ENCODE data around the gene FARS2. TPM values are rescaled to one million over a fixed set of nuclear protein-coding genes. Genes with fewer than 3 reads are reported as not detected.
A peak's percentile ranks its signal among the peaks of the same experiment; 100 is the strongest.

Gene FARS2
- total and polyA plus RNA-seq, 9 of the 15 experiments (the other 6 are each of a cell fraction or from before 2014, with no cell fraction given) = 16.5 to 62.2 (median 27.0) TPM

- TF ChIP-seq TAF7 (tag; IDR thresholded peaks at IDR 0.05) = no peak
- TF ChIP-seq SRSF7 (optimal IDR thresholded peaks at IDR 0.05; ENCODE audit: low read depth, low read length) = no peak
- no peak for TF ChIP-seq ZBTB1 (CRISPR knock-in tag; IDR thresholded peaks at IDR 0.05; ENCODE audit: borderline replicate concordance, low read depth)
- TF ChIP-seq NELFE (IDR thresholded peaks at IDR 0.05; ENCODE audit: insufficient read depth, insufficient read length) = no peak
- TF ChIP-seq FOXK2 (conservative IDR thresholded peaks at IDR 0.05 in 1 of 2, IDR thresholded peaks at IDR 0.05 in 1 of 2; ENCODE audit: low read depth in 2 of 2) = no peak
- TF ChIP-seq ZNF134 (CRISPR knock-in tag; conservative IDR thresholded peaks at IDR 0.05) = no peak
- no peak for TF ChIP-seq MBD2 (IDR thresholded peaks at IDR 0.05; ENCODE audit: borderline replicate concordance, low read depth)
- no peak for TF ChIP-seq ZKSCAN3 (CRISPR knock-in tag; IDR thresholded peaks at IDR 0.05)
- TF ChIP-seq ZNF398 (CRISPR knock-in tag; IDR thresholded peaks at IDR 0.05) = no peak
Observed at GRCh38 chr6:5664149-5664548, 402.8 kb downstream of the FARS2 start (continued).

GRCh38 chr6:5665173-5665572 is 403.9 kb downstream of the FARS2 start:
- H3K9me1 ChIP-seq (ENCODE audit: control insufficient read depth, insufficient read depth, low read length) = no peaks in the 10 kb centered on the region
- ATAC-seq = no peak
- 72% methylated on average over 8 of the region's 8 CpGs for WGBS (ENCODE audit: insufficient coverage, low coverage, missing lambda C conversion rate)
- CTCF ChIA-PET (ENCODE audit: low intra/inter-chr PET ratio) = no interaction called here
- no peaks in the 10 kb centered on the region for H4K20me1 ChIP-seq (replicated peaks; ENCODE audit: control insufficient read depth, insufficient read depth, low read length)
- no peak for DNase-seq (ENCODE audit: extremely low read depth in 1 of 4, low spot score in 3 of 4)
- H3K9me3 ChIP-seq (replicated peaks; ENCODE audit: control insufficient read depth, insufficient read depth, low read depth, low read length) = no peaks in the 10 kb centered on the region
- POLR2A ChIA-PET = interaction anchor here (1.0 kb wide), 1 partner anchor 10 kb away, joined by 3 read pairs; no protein-coding TSS in a partner anchor
- BruUV-seq (replicated peaks) = no TSS peak
- H3K79me2 ChIP-seq (ENCODE audit: control insufficient read depth, insufficient read depth, low read length) = no peaks in the 10 kb centered on the region
- no peak overlapping the region for H2AFZ ChIP-seq (ENCODE audit: low read depth, low read length)
- no peak overlapping the region for H3K4me3 ChIP-seq
- no peak overlapping the region for H3K27ac ChIP-seq (ENCODE audit: extremely low read depth, low read depth, low read length)
- in situ Hi-C loops (cut with MboI) (no loop called here), intact Hi-C loops (cut with micrococcal nuclease) (no loop called here)
- 0 out of 4 replicates have a peak overlapping the region, but pooled peaks of 1 of the 2 experiments have one; percentile 3 for H3K9ac ChIP-seq (ENCODE audit: insufficient read depth in 1 of 2, low read depth in 2 of 2, low read length in 2 of 2)
- H3K36me3 ChIP-seq (ENCODE audit: control insufficient read depth, insufficient read depth, low read length) = no peaks in the 10 kb centered on the region
- no peaks in the 10 kb centered on the region for H3K4me1 ChIP-seq (replicated peaks in 1 of 2; ENCODE audit: control insufficient read depth in 2 of 2, insufficient read depth in 2 of 2, low read length in 2 of 2)
- no peak for FAIRE-seq
- no peaks in the 10 kb centered on the region for H3K27me3 ChIP-seq (ENCODE audit: control insufficient read depth in 2 of 2, insufficient read depth in 2 of 2, low read length in 2 of 2)
- no peak overlapping the region for H3K4me2 ChIP-seq (ENCODE audit: insufficient read depth, low read length)
- TF ChIP-seq KDM4B (IDR thresholded peaks at IDR 0.05; ENCODE audit: borderline replicate concordance in 2 of 2, low read depth in 1 of 2) (no peak), TAF1 (IDR thresholded peaks at IDR 0.05; ENCODE audit: control insufficient read depth, extremely low read depth, insufficient read depth, low read length, severe bottlenecking) (no peak), BRD9 (IDR thresholded peaks at IDR 0.05; ENCODE audit: low read depth, partially characterized antibody) (no peak), NCOA2 (IDR thresholded peaks at IDR 0.05; ENCODE audit: partially characterized antibody in 2 of 2) (no peak), PHF8 (IDR thresholded peaks at IDR 0.05; ENCODE audit: borderline replicate concordance, low read length) (no peak), TAL1 (IDR thresholded peaks at IDR 0.05) (no peak), SMAD1 (IDR thresholded peaks at IDR 0.05; ENCODE audit: low read depth, low read length, partially characterized antibody) (no peak), FOXA3 (CRISPR knock-in tag; conservative IDR thresholded peaks at IDR 0.05 in 1 of 2, IDR thresholded peaks at IDR 0.05 in 1 of 2) (no peak), TCF7 (IDR thresholded peaks at IDR 0.05; ENCODE audit: borderline replicate concordance) (no peak), MYC (IDR thresholded peaks at IDR 0.05; ENCODE audit: low read depth, low read length) (no peak), MYC (CRISPR knock-in tag; IDR thresholded peaks at IDR 0.05; ENCODE audit: borderline replicate concordance, low read depth) (no peak)
- TF ChIP-seq, protein P1, sequence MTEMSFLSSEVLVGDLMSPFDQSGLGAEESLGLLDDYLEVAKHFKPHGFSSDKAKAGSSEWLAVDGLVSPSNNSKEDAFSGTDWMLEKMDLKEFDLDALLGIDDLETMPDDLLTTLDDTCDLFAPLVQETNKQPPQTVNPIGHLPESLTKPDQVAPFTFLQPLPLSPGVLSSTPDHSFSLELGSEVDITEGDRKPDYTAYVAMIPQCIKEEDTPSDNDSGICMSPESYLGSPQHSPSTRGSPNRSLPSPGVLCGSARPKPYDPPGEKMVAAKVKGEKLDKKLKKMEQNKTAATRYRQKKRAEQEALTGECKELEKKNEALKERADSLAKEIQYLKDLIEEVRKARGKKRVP (CRISPR knock-in tag; IDR thresholded peaks at IDR 0.05) = no peak
